ENCODE results near the gene NHSL2.

- TF ChIP-seq CTCF (conservative IDR thresholded peaks at IDR 0.05): no peak
- TF ChIP-seq EZH2 (IDR thresholded peaks at IDR 0.05; ENCODE audit: low read depth): no peak
These were observed 43.3 kb downstream of the NHSL2 start for GRCh38 chrX:71953946-71954345.

All from PC-9 (cell line).